ENCODE data around the gene CAMKMT.
"Not testable (repeated sequence)": the region's sequence is repeated elsewhere in the genome, so short reads cannot be mapped to it uniquely, and the experiment has no call there.

Gene CAMKMT

GRCh38 chr2:44505664-44506063 lies 143.9 kb downstream of the CAMKMT start:
- DNase-seq (ENCODE audit: low spot score) = not testable (repeated sequence)

- peak; percentile 44 for DNase-seq (ENCODE audit: low spot score)
Measured at GRCh38 chr2:44510246-44510645, 148.5 kb downstream of the CAMKMT start.

- DNase-seq (ENCODE audit: low spot score) = no peak
Measured at GRCh38 chr2:44515416-44515815, 153.7 kb downstream of the CAMKMT start.

GRCh38 chr2:44519026-44519425 lies 157.3 kb downstream of the CAMKMT start:
- no peak for DNase-seq (ENCODE audit: low spot score)

- DNase-seq (ENCODE audit: low spot score) = no peak
Measured at GRCh38 chr2:44522846-44523245, 161.1 kb downstream of the CAMKMT start.

- DNase-seq (ENCODE audit: low spot score) = no peak
Measured at GRCh38 chr2:44524347-44524926, 162.7 kb downstream of the CAMKMT start.

GRCh38 chr2:44526352-44526751 lies 164.6 kb downstream of the CAMKMT start:
- DNase-seq (ENCODE audit: low spot score) = no peak

GRCh38 chr2:44528595-44528994 lies 166.8 kb downstream of the CAMKMT start:
- peak; percentile 25 for DNase-seq (ENCODE audit: low spot score)

GRCh38 chr2:44529448-44529847 lies 167.7 kb downstream of the CAMKMT start:
- DNase-seq (ENCODE audit: low spot score) = no peak

- no peak for DNase-seq (ENCODE audit: low spot score)
Measured at GRCh38 chr2:44531289-44531688, 169.5 kb downstream of the CAMKMT start.

- no peak for DNase-seq (ENCODE audit: low spot score)
Measured at GRCh38 chr2:44532031-44532430, 170.3 kb downstream of the CAMKMT start.

GRCh38 chr2:44533508-44533907 lies 171.8 kb downstream of the CAMKMT start:
- no peak for DNase-seq (ENCODE audit: low spot score)

- DNase-seq (ENCODE audit: low spot score) = no peak
Measured at GRCh38 chr2:44535376-44535775, 173.6 kb downstream of the CAMKMT start.

GRCh38 chr2:44537264-44537663 lies 175.5 kb downstream of the CAMKMT start:
- no peak for DNase-seq (ENCODE audit: low spot score)

- no peak for DNase-seq (ENCODE audit: low spot score)
Measured at GRCh38 chr2:44542520-44542919, 180.8 kb downstream of the CAMKMT start.

GRCh38 chr2:44543773-44544725 lies 182.3 kb downstream of the CAMKMT start:
- peak; percentile 49 for DNase-seq (ENCODE audit: low spot score)

GRCh38 chr2:44545005-44545404 lies 183.3 kb downstream of the CAMKMT start:
- no peak for DNase-seq (ENCODE audit: low spot score)

- DNase-seq (ENCODE audit: low spot score) = no peak
Measured at GRCh38 chr2:44546459-44547127, 184.8 kb downstream of the CAMKMT start.

- no peak for DNase-seq (ENCODE audit: low spot score)
Measured at GRCh38 chr2:44547718-44548117, 186.0 kb downstream of the CAMKMT start.

- DNase-seq (ENCODE audit: low spot score) = no peak
Measured at GRCh38 chr2:44548221-44549098, 186.7 kb downstream of the CAMKMT start.

GRCh38 chr2:44549099-44549471 lies 187.3 kb downstream of the CAMKMT start:
- peak; percentile 62 for DNase-seq (ENCODE audit: low spot score)

GRCh38 chr2:44549856-44550255 lies 188.1 kb downstream of the CAMKMT start:
- no peak for DNase-seq (ENCODE audit: low spot score)
